NCI-H128 (cell line): ENCODE results near the gene ADH7.

Experiments
- DNase-seq: peaks from one replicate; lab custom pipeline; 2025; ENCODE audit not compliant: unreplicated experiment; lab: John Stamatoyannopoulos, UW

ADH7 gene

GRCh38 chr4:99435154-99435553 lies at the start of gene ADH7:
Gene ADH7, minus strand, starts transcription at chr4:99435342. Its CDS starts 109 bp downstream, at chr4:99435233.
- DNase-seq: no peak

DNA sequence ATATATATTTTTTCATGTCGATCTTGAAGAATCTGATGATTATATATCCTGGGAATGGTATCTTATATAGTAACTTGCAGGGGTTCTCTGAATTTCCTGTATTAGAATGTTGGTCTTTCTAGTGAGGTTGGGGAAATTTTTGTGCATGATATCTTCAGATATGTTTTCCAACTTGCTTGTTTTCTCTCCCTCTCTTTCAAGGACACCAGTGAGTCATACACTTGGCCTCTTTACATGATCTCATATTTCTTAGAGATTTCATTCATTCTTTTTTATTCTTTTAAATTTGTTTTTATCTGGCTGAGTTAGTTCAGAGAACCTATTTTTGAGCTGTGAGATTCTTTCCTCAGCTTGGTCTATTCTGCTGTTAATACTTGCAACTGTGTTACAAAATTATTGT lies 48.5 kb upstream of the ADH7 start:
- DNase-seq: no peak

DNA sequence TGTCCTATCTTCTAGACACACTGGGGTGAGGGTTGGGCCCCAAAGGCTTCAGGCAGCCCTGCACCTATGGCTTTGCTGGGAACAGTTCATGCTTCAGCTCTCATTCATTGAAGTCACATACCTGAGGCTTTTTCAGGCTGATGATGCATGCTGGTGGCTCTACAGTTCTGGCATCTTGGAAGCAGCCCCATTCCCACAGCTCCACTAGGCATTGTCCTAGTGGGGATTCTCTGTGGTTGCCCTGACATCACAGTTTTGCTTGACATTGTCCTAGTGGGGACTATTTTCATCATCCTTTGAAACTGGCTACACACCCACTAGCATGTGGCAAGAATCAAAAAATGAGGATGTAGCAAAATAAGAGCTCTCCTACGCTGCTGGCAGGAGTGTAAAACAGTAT lies 38.0 kb upstream of the ADH7 start:
- DNase-seq: no peak

GRCh38 chr4:99471896-99472295 lies 36.8 kb upstream of the ADH7 start:
- no peak for DNase-seq

GRCh38 chr4:99471349-99471748 lies 36.2 kb upstream of the ADH7 start:
- no peak for DNase-seq

DNA sequence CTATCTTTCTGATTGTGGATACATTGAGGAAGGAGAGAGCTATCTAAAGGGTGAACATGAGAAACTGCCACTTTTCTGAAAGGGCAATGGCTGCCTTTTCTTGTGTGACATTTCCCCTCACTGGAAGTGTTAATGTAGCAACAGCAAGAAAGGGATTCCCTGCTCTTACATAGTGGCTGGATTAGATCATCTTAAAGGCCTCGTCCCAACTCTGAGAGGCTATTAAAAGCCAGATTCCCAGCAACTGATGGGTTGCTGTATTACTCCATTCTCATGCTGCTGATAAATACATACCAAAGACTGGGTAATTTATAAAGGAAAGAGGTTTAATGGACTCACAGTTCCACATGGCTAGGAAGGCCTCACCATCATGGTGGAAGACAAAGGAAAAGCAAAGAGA lies 33.7 kb upstream of the ADH7 start:
- no peak for DNase-seq

- no peak for DNase-seq
Observed at GRCh38 chr4:99467887-99468286, 32.7 kb upstream of the ADH7 start.

- no peak for DNase-seq
Observed at GRCh38 chr4:99463566-99463965, 28.4 kb upstream of the ADH7 start.

GRCh38 chr4:99462875-99463464 lies 27.8 kb upstream of the ADH7 start:
- DNase-seq: peak; percentile 1

DNA sequence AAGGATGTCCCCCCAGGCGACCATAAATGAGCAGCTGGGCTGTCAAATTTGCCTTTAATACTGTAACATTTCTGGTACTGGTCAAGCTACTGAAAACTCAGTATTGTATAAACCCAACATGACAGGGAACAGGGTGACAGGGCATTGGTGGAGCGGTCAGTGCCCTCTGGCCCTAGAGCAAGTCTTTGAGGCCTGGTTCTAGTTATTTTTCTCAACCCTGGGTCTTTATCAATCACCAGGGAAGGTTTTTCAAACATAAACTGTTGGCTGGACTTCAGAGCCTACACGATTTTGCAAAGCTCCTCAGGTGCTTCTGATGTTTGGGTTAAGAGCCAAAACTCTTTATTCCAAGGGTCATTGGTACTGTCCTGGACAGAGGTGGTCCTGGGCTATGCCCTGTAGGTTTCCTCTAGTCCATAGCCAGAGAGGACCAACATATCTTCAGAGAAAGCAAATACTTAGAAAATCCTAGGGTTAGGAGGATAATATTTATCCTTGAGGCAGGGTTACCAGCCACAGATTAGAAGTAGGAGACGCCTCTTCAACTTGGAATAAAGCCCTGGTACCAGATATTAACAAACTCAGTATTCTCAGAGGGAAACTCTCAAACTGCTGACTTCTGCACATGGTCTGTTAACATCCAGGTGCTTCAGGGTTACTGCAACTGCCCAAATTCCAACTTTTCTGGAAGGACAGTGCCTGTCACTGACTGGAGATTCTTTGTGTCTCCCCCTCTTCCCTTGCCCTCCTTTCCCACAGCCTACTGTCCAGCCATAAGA lies 26.7 kb upstream of the ADH7 start:
- no peak for DNase-seq

DNA sequence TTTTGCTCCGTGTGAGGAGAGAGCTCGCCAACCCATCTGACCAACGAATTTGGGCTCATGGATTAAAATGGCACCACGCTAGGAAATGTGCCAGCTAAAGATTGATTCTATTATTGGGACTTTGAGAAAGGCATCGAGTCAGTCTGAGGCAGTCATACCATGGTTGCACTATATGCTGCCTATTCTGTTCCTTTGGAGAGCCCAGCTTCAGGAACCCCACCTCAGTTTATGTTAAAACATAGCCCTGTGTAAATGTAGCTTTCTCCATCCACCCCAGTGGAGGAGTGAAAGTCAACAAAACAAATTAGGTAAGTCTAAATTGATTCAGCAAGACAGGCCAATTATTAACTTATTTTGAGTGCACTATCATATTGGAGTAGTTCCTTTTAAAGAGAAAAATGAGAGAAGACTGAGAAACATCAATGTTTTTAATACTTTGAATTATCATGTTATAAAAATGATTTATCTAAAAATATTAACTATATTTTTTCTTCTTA lies 24.5 kb upstream of the ADH7 start:
- no peak for DNase-seq

DNA sequence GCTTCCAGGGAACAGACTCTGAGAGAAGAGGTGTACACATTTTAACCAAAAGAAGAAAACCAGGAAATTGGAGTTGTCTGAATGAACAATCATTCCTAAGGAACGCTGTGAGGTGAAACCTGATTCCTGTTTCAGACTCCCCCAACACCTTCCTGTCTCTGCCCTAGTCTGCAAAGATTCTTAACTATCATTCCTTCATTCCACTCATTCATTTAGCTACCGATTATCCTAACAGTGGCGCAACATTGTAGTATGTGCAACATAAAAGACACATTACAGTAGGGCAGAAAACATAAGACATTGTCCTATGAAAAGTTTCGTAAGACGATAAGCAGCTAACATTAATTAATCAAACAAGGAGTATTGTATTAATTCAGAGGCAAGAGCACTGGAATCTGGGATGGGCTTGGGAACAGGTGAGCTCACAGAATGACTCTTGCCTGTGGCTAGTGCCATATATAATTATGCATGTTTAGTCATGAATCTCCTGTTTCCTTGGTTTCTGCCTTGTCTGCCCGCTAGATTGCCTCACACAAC lies 23.8 kb upstream of the ADH7 start:
- no peak for DNase-seq

DNA sequence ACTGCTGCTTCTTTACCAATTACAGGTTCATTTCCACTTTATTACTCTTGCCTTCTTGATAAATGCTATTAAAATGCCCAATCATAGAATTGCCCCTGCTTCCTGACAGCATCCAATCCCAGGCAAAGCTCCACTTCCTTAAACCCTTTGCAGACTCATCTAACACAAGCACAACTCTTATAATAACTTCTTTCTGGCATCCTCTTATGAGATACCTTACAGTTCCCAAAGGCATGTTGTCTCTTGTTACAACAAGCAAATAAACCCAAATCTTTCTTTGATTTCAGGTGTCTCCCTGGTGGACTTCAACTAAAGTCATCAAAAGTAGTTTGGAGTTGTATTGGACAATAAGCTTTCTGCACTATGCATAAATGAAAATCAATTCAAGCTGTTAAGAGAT lies 22.5 kb upstream of the ADH7 start:
- DNase-seq: no peak

GRCh38 chr4:99457270-99457669 lies 22.1 kb upstream of the ADH7 start:
- DNase-seq: no peak

DNA sequence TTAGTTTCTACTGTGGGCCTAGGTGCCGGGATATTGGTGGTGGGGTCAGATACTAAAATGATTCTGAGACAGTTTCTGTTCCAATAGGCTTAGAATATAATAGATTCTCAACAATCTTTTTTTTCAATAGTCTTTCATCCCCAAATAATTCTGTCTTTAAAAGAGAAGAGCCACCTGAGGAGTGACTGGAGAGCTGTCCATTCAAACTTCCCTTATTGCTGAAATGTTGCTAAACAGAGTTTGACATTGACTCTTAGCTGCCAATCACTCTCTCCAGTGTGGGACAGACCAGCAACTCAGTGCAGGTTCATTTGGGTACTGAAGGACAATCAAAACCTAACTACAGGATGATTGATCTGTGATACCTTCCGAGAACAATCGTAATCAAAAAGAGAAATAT lies 12.4 kb upstream of the ADH7 start:
- DNase-seq: no peak

DNA sequence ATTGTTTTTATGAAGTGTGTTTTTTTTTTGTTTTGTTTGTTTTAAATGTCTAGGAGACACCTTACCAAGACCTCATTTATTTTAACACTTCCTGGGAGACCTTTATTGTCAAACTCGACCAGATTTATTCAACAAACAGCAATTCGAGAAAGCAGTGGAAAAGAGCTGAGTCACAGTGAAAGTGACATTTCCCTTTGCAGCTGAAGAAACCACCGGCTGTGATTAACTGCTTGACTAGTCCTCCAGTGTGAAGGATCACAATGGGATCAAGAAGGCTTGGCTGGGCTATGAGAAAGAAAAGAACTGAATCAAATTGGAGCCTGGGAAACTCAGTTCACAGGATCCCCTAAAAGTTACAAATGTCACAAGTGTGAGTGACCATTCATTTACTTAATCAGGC lies 11.9 kb upstream of the ADH7 start:
- DNase-seq: no peak

- no peak for DNase-seq
Observed at GRCh38 chr4:99438405-99438780, 3.3 kb upstream of the ADH7 start.

- no peak for DNase-seq
Observed at GRCh38 chr4:99437723-99438404, 2.7 kb upstream of the ADH7 start.

- no peak for DNase-seq
Observed at GRCh38 chr4:99436976-99437722, 2.0 kb upstream of the ADH7 start.

DNA sequence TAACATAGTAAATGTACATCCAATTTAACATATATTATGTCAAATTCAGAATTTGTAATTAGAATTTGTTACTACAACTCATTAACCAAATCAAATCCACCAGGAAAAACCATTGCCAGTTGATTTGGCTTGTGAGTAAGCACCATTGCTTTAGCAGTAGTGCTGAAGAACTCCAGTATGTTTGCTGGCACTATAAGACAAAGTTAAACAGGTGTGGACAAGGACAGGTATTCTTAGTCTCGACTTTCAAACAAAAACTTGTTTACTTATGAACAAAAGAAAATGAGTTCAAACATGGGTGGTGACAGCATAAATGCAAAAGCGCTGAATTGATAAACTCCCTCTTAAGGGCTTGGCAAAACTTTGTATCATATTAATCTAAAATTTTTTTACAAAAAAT lies 1.3 kb upstream of the ADH7 start:
- no peak for DNase-seq

GRCh38 chr4:99430106-99430505 lies 5.0 kb downstream of the ADH7 start:
- no peak for DNase-seq
